Fibroblast of skin of right quadriceps (primary cell): ENCODE results near the gene ZNF444.
"Not testable (repeated sequence)": the region's sequence is repeated elsewhere in the genome, so short reads cannot be mapped to it uniquely, and the experiment has no call there.

ENCODE experiments used
- DNase-seq: peaks from one replicate; pipeline ENCODE4 v3.0.0-alpha.2; 2013

The ZNF444 gene

DNA sequence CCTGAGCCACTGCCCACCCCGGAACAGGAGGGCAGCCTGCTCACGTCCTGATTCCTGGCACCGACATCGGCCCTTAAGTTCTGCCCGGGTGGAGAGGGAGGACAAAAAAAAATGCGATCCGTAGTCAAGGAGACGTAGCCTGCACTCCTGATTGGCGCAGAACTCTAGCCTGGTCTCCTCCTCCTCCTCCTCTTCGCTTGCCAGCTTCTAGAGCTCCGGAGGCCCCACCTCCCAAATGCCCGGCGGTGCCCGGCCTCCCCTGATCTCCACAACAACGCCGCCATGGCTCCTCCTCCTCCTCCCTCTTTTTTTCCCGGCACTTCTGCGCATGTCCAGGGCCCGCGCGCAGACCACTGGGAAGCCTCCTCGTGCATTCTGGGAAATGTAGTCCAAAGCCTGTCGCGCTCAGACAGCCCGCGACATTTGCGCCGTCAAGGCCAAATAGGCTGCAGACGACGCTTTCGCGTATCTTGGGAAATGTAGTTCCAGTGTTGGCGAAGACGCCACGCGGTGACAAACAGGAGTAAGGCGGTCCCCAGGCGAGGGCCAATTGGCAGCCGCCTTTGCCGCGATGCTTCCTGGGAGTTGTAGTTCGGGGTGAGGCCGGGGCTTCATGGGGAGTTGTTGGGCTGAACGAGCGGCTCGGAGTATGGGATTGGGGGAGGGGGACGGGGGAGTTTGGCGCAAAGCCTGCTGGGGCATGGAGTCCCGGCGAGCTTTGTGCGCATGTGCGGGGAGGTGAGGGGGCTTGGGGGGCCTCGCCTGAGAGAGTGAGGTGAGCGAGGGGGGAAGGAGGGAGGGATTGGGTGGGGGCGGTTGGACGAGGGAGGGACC lies at the start of gene ZNF444:
Gene ZNF444, plus strand, starts transcription at position 705 of the 834 bp plus-strand sequence. CDS start 5,625 bp downstream, outside the sequence.
- DNase-seq: peak; percentile 99

DNA sequence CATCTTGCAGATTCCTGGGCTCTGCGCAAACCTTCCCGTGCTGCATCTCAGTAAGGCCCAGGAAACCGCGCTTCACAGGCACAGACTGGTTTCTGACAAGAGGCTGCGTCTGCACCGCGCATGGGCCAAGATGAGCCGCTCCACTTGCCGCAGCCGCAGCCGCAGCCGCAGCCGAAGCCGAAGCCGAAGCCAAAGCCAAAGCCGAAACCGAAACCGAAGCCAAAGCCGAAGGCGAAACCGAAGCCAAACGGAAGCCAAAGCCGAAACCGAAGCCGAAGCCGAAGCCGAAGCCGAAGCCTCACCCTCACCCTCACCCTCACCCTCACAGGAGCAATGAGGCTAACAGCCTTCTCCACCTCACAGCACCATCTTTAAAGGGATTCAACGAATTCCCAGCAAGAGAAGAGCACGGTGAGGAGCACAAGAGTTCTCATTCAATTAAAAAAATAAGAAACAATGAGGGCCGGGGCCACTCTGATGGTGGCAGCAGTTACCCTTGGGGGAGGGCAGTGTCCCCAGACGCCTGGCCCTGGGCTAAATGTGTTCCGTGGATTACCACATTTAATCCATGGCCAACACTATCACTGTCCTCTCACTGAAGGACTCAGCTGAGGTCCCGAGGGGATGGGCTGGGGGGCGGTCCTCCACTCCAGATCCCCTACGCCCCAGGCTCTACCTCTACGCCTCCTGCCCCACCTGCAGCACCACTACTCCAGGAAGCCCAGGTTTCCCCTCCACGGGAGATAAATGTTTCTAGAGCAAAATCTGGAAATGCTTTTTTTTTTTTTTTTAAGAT lies 49.1 kb upstream of the ZNF444 start:
- DNase-seq: no peak

GRCh38 chr19:56092685-56093631 lies 48.1 kb upstream of the ZNF444 start:
- no peak for DNase-seq

GRCh38 chr19:56094449-56094848 lies 46.6 kb upstream of the ZNF444 start:
- DNase-seq: no peak

DNA sequence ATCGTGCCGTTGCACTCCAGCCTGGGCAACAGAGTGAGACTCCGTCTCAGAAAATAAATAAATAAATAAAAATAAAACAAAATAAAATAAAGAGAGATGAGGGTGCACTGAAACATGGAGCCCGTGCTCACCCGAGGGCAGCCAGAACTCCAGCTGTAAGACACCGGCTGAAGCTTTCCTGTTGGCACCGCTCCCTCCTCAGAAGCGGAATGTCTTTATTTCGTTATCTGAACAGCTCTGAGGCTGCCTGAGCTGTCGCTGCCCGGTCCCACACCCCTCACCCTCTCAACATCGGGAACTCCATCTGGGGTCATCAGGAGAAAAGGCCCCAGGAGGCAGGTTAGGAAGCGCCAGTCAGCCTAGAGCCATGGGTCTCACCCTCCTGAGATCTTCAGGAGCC lies 44.4 kb upstream of the ZNF444 start:
- DNase-seq: no peak

- no peak for DNase-seq
These were observed 43.8 kb upstream of the ZNF444 start for GRCh38 chr19:56097306-56097705.

- no peak for DNase-seq
These were observed 43.3 kb upstream of the ZNF444 start for GRCh38 chr19:56097776-56098175.

GRCh38 chr19:56098237-56098636 lies 42.9 kb upstream of the ZNF444 start:
- not testable (repeated sequence) for DNase-seq

- DNase-seq: no peak
These were observed 42.1 kb upstream of the ZNF444 start for GRCh38 chr19:56098731-56099568.

DNA sequence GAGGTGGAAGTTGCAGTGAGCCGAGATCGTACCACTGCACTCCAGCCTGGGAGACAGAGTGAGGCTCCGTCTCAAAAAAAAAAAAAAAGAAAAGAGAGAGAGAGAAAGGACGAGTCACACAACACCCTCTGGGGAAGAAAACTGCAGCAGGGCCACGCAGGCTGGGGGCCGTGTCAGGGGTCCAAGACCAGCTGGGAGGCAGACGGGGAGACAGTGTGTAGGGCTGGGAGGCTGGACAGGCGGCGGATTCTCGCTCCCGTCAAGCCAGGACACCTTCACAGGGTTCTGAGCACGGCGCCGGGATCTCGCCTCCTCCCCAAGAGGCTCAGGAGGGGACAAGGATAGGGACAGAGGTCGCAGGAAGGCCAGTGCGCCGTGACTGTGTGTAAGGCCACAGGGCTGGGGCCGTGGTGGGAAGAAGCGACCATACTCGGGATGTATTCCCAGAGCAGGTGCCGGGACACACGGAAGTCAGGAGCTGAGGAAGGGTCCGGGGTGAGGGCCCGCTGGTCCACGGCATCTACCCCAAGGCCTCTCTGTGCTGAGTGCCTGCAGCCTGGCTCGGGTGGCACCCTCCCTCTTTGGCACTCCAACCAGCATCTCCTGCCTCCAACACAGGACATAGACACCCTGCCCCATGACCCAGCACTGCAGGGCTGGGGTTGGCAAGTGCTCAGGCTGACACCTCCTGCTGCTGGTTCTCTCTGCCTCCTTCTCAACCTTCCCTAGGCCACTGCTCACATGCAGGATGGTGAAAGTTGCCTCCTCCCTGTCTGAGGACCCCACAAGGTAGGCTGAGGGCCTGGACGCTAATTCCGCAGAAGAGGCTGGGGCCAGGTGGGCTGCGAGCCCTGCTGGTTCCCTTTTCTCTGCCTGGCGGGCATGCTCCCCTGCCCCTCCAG lies 41.2 kb upstream of the ZNF444 start:
- no peak for DNase-seq

GRCh38 chr19:56101095-56101494 lies 40.0 kb upstream of the ZNF444 start:
- no peak for DNase-seq

DNA sequence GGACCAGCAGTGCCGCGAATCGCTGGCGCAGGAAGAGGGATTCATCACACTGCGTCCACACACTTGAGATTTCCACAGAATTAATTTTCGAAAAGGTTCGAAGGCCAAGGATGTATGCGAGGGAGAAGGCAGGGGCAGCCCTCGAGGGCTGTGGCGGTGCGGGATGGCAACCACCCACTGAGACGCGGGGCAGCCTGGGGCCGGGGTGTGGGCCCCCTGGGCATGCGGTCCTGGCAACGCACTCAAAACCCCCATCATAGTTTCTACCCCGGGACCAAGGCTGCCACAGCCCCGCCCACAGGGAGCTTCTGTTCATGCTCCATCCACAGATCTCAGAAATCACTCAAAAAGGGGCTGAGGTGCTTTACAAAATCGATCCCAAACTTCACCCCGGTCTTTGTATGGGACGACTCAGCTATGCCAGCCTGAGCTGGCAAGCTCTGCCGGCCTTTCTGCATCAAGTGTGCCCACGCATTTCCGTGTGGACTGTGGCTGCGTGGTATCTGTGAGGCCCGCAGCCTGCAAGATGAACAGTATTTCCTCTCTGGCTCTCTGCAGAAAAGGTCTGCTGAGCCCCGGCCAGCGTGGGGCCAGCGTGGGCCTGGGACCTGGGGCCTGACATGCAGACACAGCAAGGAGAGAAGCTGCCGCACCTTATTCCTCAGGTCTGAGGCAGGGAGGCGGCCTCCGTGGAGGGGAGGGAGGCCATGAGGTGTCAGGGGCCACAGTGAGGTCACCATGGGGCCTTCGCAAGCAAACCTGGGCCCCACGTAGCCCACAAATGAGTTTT lies 39.1 kb upstream of the ZNF444 start:
- DNase-seq: no peak

DNA sequence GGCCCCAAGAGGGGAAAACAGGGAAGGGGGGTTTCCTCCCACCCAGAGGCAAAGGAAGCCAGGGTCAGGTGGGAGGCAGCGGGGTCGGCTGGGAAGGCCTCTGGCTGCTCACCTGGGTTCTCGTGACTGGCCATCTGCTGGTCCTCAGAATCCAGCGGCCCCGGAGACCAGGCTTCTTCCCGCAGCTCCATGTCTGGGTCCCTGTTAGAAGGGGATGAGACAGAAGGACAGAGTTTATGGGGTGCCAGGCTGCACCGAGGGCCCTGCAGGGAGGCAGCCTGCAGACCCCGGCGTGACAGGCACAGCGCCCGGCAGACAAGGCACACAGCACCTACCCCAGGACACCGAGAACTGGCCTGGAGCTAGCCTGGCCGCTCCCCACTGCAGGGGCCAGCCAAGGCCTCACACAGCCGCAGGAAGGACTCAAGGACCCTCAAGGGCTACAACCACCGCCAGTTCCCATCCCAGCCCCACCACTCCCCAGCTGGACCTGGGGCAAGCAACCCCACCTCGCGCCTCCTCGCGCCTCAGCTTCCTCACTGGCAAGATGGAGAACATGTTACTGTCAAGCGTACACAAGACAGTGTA lies 38.0 kb upstream of the ZNF444 start:
- no peak for DNase-seq

- DNase-seq: no peak
These were observed 36.7 kb upstream of the ZNF444 start for GRCh38 chr19:56104423-56104822.

DNA sequence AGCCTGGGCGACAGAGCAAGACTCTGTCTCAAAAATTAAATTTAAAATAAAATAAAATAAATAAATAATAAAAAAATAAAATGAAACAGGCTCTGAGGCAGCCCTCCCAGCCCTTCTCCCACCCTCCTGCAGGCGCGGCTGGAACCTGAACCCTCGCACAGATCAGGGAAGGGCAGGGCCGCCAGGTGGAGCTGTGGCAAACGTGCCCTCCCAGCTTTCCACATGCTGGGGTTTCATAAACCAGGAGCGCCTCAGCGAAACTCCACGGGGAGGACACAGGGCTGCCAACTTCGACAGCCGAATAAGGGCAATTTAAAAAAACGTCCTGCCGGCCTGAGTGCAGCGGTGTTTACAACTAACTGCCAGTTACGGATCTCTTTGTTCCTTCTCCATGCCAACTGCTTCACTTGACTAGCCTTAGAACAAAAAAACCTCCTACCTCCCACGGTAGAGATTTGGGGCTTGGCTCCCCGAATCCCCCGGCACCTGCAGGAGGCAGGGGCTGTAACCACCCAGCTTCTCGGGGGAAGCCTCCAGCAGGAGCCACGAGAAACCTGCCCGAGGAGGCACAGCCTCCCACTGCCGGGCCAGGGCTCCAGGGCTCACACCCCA lies 35.9 kb upstream of the ZNF444 start:
- DNase-seq: peak; percentile 17

DNA sequence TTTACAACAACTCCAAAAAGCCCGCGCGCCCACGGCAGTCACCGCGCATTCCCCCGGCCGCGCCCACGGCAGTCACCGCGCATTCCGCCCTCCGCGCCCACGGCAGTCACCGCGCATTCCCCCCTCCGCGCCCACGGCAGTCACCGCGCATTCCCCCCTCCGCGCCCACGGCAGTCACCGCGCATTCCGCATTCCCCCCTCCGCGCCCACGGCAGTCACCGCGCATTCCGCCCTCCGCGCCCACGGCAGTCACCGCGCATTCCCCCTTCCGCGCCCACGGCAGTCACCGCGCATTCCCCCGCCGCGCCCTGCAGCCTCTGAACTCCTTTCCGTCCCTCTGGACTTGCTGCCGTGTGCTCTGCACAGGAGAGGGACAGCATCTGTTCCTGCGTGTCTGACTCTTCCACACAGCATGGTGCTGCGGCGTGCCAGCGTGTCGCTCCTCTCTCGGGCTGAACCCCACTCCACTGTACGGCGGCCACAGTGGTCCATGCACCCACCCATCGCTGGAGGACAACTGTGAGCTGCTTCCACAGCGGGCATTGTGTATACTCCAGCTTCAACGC lies 35.2 kb upstream of the ZNF444 start:
- DNase-seq: not testable (repeated sequence)

DNA sequence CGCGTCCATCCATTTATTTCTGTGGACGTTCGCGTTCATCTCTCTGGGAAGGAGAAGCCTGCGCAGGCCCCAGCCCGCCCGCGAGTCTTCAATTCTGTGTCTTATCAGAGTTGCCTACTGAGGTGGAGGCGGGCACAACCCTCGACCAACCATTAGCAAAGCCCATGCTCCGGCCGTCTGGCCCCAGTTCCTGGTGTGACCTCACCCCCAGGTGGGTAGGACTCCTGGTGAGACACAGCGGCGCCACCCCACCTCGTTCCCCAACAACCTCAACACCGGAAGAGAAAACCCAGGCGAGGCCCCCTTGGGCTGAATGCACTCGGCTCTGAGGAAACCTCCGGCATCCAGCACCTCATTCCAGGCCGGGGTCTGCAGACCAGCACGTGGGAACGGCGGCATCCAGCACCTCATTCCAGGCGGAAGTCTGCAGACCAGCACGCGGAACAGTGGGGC lies 34.7 kb upstream of the ZNF444 start:
- no peak for DNase-seq

DNA sequence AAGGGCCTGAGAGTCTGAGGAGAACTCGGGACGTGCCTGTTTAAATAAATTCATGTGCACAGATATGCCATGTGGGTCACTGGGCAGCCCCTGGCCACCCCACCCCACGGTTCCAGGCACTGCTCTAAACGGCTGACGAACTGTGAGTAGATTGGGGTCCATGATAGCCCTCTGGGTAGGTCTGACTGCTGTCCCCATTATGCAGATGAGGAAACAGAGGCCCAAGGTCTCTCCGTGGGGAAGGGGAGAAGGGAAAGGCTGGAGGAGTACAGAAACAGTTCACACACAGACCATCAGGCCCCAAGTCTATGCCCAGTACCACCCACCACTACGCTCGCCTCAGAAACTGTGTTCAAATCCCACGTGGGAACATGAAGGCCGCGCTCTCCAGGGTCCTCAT lies 34.1 kb upstream of the ZNF444 start:
- no peak for DNase-seq
